Neural cell (in vitro differentiated cells): Measurements from ENCODE around the gene PTGER1. TPM values are rescaled to one million over a fixed set of nuclear protein-coding genes. Genes with fewer than 3 reads are reported as not detected.

Source experiments
- H2AFZ ChIP-seq: fragments of 200-600, 300-800 bp; sonication (generic), shearing (Covaris generic); 2 replicates; pipeline ENCODE4 v1.6.0; 2014; ENCODE audit warnings: low read depth, mild to moderate bottlenecking, antibody characterized with exemption, low read length, moderate library complexity
- H3F3A ChIP-seq: fragments of 200-600 bp; shearing (Covaris generic); 2 replicates; pipeline ENCODE4 v1.6.1; 2016; ENCODE audit warnings: mild to moderate bottlenecking, moderate library complexity, mixed read lengths, antibody characterized with exemption, low read length; ENCODE audit not compliant: insufficient read depth, poor library complexity, severe bottlenecking
- H3K27ac ChIP-seq: fragments of 200-600, 300-800 bp; sonication (generic), shearing (Covaris generic); 2 replicates; pipeline ENCODE4 v1.5.1; 2014; ENCODE audit warnings: mild to moderate bottlenecking, low read length, moderate library complexity
- H3K27me3 ChIP-seq: fragments of 300-800, 200-600 bp; sonication (generic), shearing (Covaris generic); 2 replicates; pipeline ENCODE4 v1.6.0; 2014; ENCODE audit warnings: mild to moderate bottlenecking, low read depth, low read length, moderate library complexity; ENCODE audit not compliant: insufficient read depth
- H3K36me3 ChIP-seq: fragments of 300-800, 200-600 bp; sonication (generic), shearing (Covaris generic); 2 replicates; pipeline ENCODE4 v1.5.1; 2014; ENCODE audit warnings: mild to moderate bottlenecking, antibody characterized with exemption, low read length, moderate library complexity; ENCODE audit not compliant: insufficient read depth
- H3K4me2 ChIP-seq: fragments of 300-800, 200-600 bp; sonication (generic), shearing (Covaris generic); 2 replicates; pipeline ENCODE4 v1.6.0; 2014; ENCODE audit warnings: mild to moderate bottlenecking, low read length
- H3K4me3 ChIP-seq: fragments of 300-800, 200-600 bp; sonication (generic), shearing (Covaris generic); 2 replicates; pipeline ENCODE4 v1.5.1; 2014; ENCODE audit warnings: mild to moderate bottlenecking, low read length, moderate library complexity
- H3K79me2 ChIP-seq: fragments of 200-600 bp; shearing (Covaris generic); replicated peaks from 2 replicates; pipeline ENCODE4 v1.6.0; 2014; ENCODE audit warnings: mild to moderate bottlenecking, low read length, moderate library complexity; ENCODE audit not compliant: insufficient read depth
- H3K9ac ChIP-seq: fragments of 300-800, 200-600 bp; sonication (generic), shearing (Covaris generic); 2 replicates; pipeline ENCODE4 v1.6.1; 2016; ENCODE audit warnings: mild to moderate bottlenecking, low read length, mixed read lengths
- H3K9me2 ChIP-seq: fragments of 200-600 bp; shearing (Covaris generic); 2 replicates; pipeline ENCODE4 v1.6.1; 2016; ENCODE audit warnings: mild to moderate bottlenecking, low read length, mixed read lengths; ENCODE audit not compliant: insufficient read depth
- H3K9me3 ChIP-seq: fragments of 200-600, 300-800 bp; sonication (generic), shearing (Covaris generic); 2 replicates; pipeline ENCODE4 v1.6.1; 2016; ENCODE audit warnings: mild to moderate bottlenecking, mixed run types, low read length, moderate library complexity, mixed read lengths
- H4K20me1 ChIP-seq: fragments of 200-600 bp; shearing (Covaris generic); 2 replicates; pipeline ENCODE4 v1.6.1; 2016; ENCODE audit warnings: mild to moderate bottlenecking, mixed run types; ENCODE audit not compliant: insufficient read depth
- CTCF ChIP-seq: fragments of 450-650 bp; IDR thresholded peaks from 2 replicates; pipeline ENCODE4 v1.5.1; 2014; ENCODE audit warnings: antibody characterized with exemption, mild to moderate bottlenecking, moderate library complexity; ENCODE audit not compliant: poor library complexity, severe bottlenecking
- EP300 ChIP-seq: fragments of 450-650 bp; conservative IDR thresholded peaks from 2 replicates; pipeline ENCODE4 v1.6.1; 2014; ENCODE audit warnings: antibody characterized with exemption, mild to moderate bottlenecking, moderate library complexity; ENCODE audit not compliant: poor library complexity, severe bottlenecking
- EZH2 ChIP-seq: fragments of 200-600, 300-800 bp; shearing (Covaris generic), sonication (generic); IDR thresholded peaks from 2 replicates; pipeline ENCODE4 v1.6.1; 2014; ENCODE audit warnings: antibody characterized with exemption, low read length, borderline replicate concordance, mild to moderate bottlenecking; ENCODE audit not compliant: insufficient read depth, poor library complexity, severe bottlenecking
- MXI1 ChIP-seq: fragments of 450-650 bp; conservative IDR thresholded peaks from 2 replicates; pipeline ENCODE4 v1.6.1; 2014; ENCODE audit warnings: antibody characterized with exemption, mild to moderate bottlenecking; ENCODE audit not compliant: poor library complexity, severe bottlenecking
- POLR2AphosphoS5 ChIP-seq: IDR thresholded peaks from 2 replicates; pipeline ENCODE4 v1.6.1; 2012
- RAD21 ChIP-seq: fragments of 450-650 bp; conservative IDR thresholded peaks from 2 replicates; pipeline ENCODE4 v1.6.1; 2014; ENCODE audit warnings: antibody characterized with exemption, mild to moderate bottlenecking, moderate library complexity
- REST ChIP-seq: IDR thresholded peaks from 2 replicates; pipeline ENCODE4 v1.6.1; 2012; ENCODE audit warnings: borderline replicate concordance
- SMC3 ChIP-seq: fragments of 450-650 bp; conservative IDR thresholded peaks from 2 replicates; pipeline ENCODE4 v1.6.1; 2014; ENCODE audit warnings: antibody characterized with exemption, mild to moderate bottlenecking, moderate library complexity; ENCODE audit not compliant: poor library complexity
- TAF1 ChIP-seq: IDR thresholded peaks from 2 replicates; pipeline ENCODE4 v1.6.1; 2012; ENCODE audit warnings: low read depth
- polyA plus RNA-seq: library from polyadenylated mRNA; depleted of rRNA; stranded (reverse); fragments of >200 nt; gene quantifications from 2 replicates; pipeline ENCODE4 v1.2.3, GENCODE V29; 2014

Gene PTGER1
- polyA plus RNA-seq, 1 donor from 2014 or later: not detected

GRCh38 chr19:14428882-14429416 is 46.2 kb downstream of the PTGER1 start:
- H3K27me3 ChIP-seq: no peaks in the 10 kb centered on the region
- H3K79me2 ChIP-seq: peaks cover 3% of the 10 kb centered on the region
- H3K9me3 ChIP-seq: no peaks in the 10 kb centered on the region
- no peaks in the 10 kb centered on the region for H4K20me1 ChIP-seq
- H3F3A ChIP-seq: no peaks in the 10 kb centered on the region
- H3K9me2 ChIP-seq: no peaks in the 10 kb centered on the region
- no peak overlapping the region for H3K27ac ChIP-seq
- no peak overlapping the region for H3K4me3 ChIP-seq
- H3K36me3 ChIP-seq: no peaks in the 10 kb centered on the region
- H3K4me2 ChIP-seq: no peak overlapping the region
- no peak overlapping the region for H3K9ac ChIP-seq
- no peak overlapping the region for H2AFZ ChIP-seq
- no peak for TF ChIP-seq RAD21
- TF ChIP-seq EP300: no peak
- no peak for TF ChIP-seq MXI1
- TF ChIP-seq SMC3: no peak
- TF ChIP-seq TAF1: no peak
- no peak for TF ChIP-seq CTCF
- no peak for TF ChIP-seq POLR2AphosphoS5
- TF ChIP-seq REST: no peak
- TF ChIP-seq EZH2: no peak

GRCh38 chr19:14427461-14427860 is 47.7 kb downstream of the PTGER1 start:
- H3K9me3 ChIP-seq: no peaks in the 10 kb centered on the region
- H3K4me2 ChIP-seq: no peak overlapping the region
- H3K27ac ChIP-seq: no peak overlapping the region
- no peaks in the 10 kb centered on the region for H3K27me3 ChIP-seq
- H3K79me2 ChIP-seq: peaks cover under 1% of the 10 kb centered on the region
- H3K4me3 ChIP-seq: no peak overlapping the region
- TF ChIP-seq EP300 (no peak), RAD21 (no peak), TAF1 (no peak), MXI1 (no peak), POLR2AphosphoS5 (no peak), EZH2 (no peak), REST (no peak), CTCF (no peak), SMC3 (no peak)
- H2AFZ ChIP-seq: no peak overlapping the region
- H3K36me3 ChIP-seq: no peaks in the 10 kb centered on the region
- H3K9ac ChIP-seq: no peak overlapping the region
- no peaks in the 10 kb centered on the region for H4K20me1 ChIP-seq
- no peaks in the 10 kb centered on the region for H3F3A ChIP-seq
- H3K9me2 ChIP-seq: no peaks in the 10 kb centered on the region
